NAMALWA (cell line): Measurements from ENCODE around the gene MLLT6.

Experiments
- DNase-seq: peaks from one replicate; pipeline ENCODE4 v3.0.0-alpha.2; 2015; ENCODE audit warnings: low spot score

Gene MLLT6

GRCh38 chr17:38706505-38707216, 1.6 kb downstream of the MLLT6 start:
- DNase-seq: peak; percentile 37

- no peak for DNase-seq
Measured at GRCh38 chr17:38707678-38708351, 2.7 kb downstream of the MLLT6 start.

- no peak for DNase-seq
Measured at GRCh38 chr17:38709104-38709820, 4.2 kb downstream of the MLLT6 start.

GRCh38 chr17:38709864-38710603, 5.0 kb downstream of the MLLT6 start:
- no peak for DNase-seq

GRCh38 chr17:38710604-38710962, 5.5 kb downstream of the MLLT6 start:
- no peak for DNase-seq

GRCh38 chr17:38710985-38711384, 5.9 kb downstream of the MLLT6 start:
- no peak for DNase-seq

GRCh38 chr17:38711792-38712571, 6.9 kb downstream of the MLLT6 start:
- DNase-seq: no peak

GRCh38 chr17:38712593-38712992, 7.5 kb downstream of the MLLT6 start:
- DNase-seq: no peak

- no peak for DNase-seq
Measured at GRCh38 chr17:38713456-38714075, 8.5 kb downstream of the MLLT6 start.

- DNase-seq: no peak
Measured at GRCh38 chr17:38715216-38715943, 10.3 kb downstream of the MLLT6 start.

GRCh38 chr17:38716368-38717005, 11.4 kb downstream of the MLLT6 start:
- DNase-seq: no peak

- DNase-seq: no peak
Measured at GRCh38 chr17:38717139-38717745, 12.2 kb downstream of the MLLT6 start.

- no peak for DNase-seq
Measured at GRCh38 chr17:38719289-38719942, 14.3 kb downstream of the MLLT6 start.

- no peak for DNase-seq
Measured at GRCh38 chr17:38719943-38720641, 15.0 kb downstream of the MLLT6 start.

- no peak for DNase-seq
Measured at GRCh38 chr17:38720941-38721340, 15.9 kb downstream of the MLLT6 start.

GRCh38 chr17:38721802-38722201, 16.7 kb downstream of the MLLT6 start:
- DNase-seq: no peak

GRCh38 chr17:38724337-38724988, 19.4 kb downstream of the MLLT6 start:
- DNase-seq: no peak

GRCh38 chr17:38725066-38725465, 20.0 kb downstream of the MLLT6 start:
- DNase-seq: no peak
